ENCODE data around the gene FNDC11. TPM values are rescaled to one million over a fixed set of nuclear protein-coding genes. Genes with fewer than 3 reads are reported as not detected.

The FNDC11 gene
- total RNA-seq, 2 donors from 2014 or later, result 0.66 to 2.9 TPM

DNA sequence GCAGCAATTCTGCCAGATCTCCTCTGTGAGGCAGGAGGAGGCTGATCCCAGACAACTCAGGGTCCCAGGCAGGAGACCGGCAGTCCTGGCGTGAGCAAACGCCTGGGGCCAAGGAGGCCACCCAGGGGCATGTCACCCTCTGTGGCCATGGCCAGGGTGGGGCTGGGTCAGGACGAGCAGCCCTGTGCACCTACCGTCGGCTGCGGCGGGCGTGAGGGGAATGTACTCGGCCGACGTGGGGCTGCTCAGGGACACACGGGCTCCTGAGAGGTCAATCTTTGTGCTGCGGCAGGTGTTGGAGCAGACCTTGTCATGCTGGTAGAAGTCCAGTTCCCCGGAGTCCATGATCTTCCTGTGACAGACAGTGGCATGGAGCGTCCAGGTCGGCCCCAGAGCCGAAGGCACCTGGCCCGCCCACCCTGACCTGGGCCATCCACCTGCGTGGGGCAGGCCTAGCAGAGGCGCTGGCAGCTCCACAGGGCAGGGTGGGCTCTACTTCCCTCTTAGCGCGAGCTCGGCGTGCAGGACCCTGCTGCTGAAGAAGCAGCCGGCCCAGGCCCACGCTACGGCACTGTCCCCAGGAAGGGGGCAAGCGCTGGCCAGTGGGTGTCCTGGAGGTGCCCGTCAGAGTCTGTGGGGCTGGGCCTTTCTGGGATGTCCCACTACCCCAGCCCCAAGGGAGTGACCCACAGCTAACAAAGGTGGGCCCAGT, 41.6 kb downstream of the FNDC11 start:
- no peak for ATAC-seq
- intact Hi-C loops (cut with DNase I), result no loop called here
- Histone ChIP-seq H3K4me1 (no peaks in the 10 kb centered on the region), H3K36me3 (replicated peaks in 1 of 2; ENCODE audit: insufficient read depth in 1 of 2, low read depth in 2 of 2) (peaks cover 0 to 10% of the 10 kb centered on the region in 2 donors), H3K27me3 (no peaks in the 10 kb centered on the region), H3K27ac (no peak overlapping the region), H3K9me3 (no peaks in the 10 kb centered on the region), H3K4me3 (no peak overlapping the region)
- no peak for DNase-seq
- TF ChIP-seq CTCF (IDR thresholded peaks at IDR 0.05), result no peak
- TF ChIP-seq POLR2A (IDR thresholded peaks at IDR 0.05), result no peak
- WGBS, 2 donors, result 75 to 91% methylated on average over 3 to 30 of the region's 30 CpGs

GRCh38 chr20:63596423-63596822, 42.5 kb downstream of the FNDC11 start:
- Histone ChIP-seq H3K4me1 (no peaks in the 10 kb centered on the region), H3K9me3 (no peaks in the 10 kb centered on the region), H3K27me3 (no peaks in the 10 kb centered on the region), H3K27ac (no peak overlapping the region), H3K4me3 (no peak overlapping the region), H3K36me3 (replicated peaks in 1 of 2; ENCODE audit: insufficient read depth in 1 of 2, low read depth in 2 of 2) (peaks cover 0 to 17% of the 10 kb centered on the region in 2 donors)
- no peak for DNase-seq
- 85 to 88% methylated on average over 6 of the region's 6 CpGs for WGBS, 2 donors
- ATAC-seq, result no peak
- intact Hi-C loops (cut with DNase I), result no loop called here
- no peak for TF ChIP-seq POLR2A (IDR thresholded peaks at IDR 0.05)
- TF ChIP-seq CTCF (IDR thresholded peaks at IDR 0.05), result no peak

GRCh38 chr20:63597651-63598478, 43.9 kb downstream of the FNDC11 start:
- intact Hi-C loops (cut with DNase I), result no loop called here
- no peaks in the 10 kb centered on the region for H3K27me3 ChIP-seq
- no peak overlapping the region for H3K27ac ChIP-seq
- H3K4me3 ChIP-seq, result no peak overlapping the region
- DNase-seq (no peak), ATAC-seq (no peak)
- 77 to 87% methylated on average over 11 to 23 of the region's 23 CpGs for WGBS, 2 donors
- TF ChIP-seq CTCF (IDR thresholded peaks at IDR 0.05), result no peak
- TF ChIP-seq POLR2A (IDR thresholded peaks at IDR 0.05), result no peak
- H3K36me3 ChIP-seq (replicated peaks in 1 of 2; ENCODE audit: insufficient read depth in 1 of 2, low read depth in 2 of 2), result peaks cover 0 to 16% of the 10 kb centered on the region in 2 donors
- H3K4me1 ChIP-seq, result no peaks in the 10 kb centered on the region
- H3K9me3 ChIP-seq, result no peaks in the 10 kb centered on the region

DNA sequence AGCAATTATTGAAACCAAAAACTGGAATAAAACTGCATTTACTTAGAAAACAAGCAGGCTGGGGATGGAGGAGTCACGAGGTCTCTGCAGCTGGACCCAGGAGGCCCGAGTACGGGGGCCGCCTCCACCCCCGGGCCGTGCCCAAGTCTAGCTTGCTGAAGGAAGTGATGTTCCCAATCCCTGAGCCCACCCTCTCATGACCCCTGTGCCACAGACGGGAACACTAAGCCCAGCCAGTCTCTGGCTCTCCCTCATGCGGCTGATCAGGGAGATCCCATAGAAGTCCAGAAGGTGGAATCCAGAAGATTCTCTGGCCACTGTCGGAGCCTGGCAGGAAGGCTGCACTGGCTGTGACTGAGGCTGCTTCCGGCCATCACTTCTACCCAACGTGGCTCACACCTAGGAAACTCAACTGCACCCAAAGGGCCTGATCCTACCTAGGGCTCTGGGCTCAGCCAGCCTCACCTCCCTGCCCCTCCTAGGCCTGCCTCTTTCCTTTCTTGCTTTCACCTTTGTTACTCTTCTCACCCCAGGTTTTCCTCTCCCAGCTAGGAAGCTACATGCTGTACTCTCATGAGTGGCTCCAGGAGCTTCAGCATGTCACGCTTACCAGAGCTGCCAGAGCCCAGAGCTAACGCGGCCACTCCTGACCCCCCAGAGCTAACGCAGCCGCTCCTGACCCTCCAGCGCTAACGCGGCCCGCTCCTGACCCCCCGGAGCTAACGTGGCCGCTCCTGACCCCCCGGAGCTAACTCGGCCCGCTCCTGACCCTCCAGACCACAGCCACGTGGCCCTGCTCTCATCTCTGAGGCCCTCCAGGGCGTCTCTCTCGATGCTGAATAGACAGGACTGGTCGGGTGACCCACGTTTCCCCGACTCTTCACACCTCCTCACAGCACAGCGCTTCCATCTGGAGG, 44.8 kb downstream of the FNDC11 start:
- intact Hi-C loops (cut with DNase I), result no loop called here
- TF ChIP-seq POLR2A (IDR thresholded peaks at IDR 0.05) (no peak), CTCF (IDR thresholded peaks at IDR 0.05) (no peak)
- DNase-seq, result no peak
- no peaks in the 10 kb centered on the region for H3K4me1 ChIP-seq
- no peak for ATAC-seq
- 91% methylated on average over 30 to 33 of the region's 33 CpGs for WGBS, 2 donors
- H3K4me3 ChIP-seq, result no peak overlapping the region
- no peak overlapping the region for H3K27ac ChIP-seq
- no peaks in the 10 kb centered on the region for H3K27me3 ChIP-seq
- H3K36me3 ChIP-seq (replicated peaks in 1 of 2; ENCODE audit: insufficient read depth in 1 of 2, low read depth in 2 of 2), result peaks cover 0 to 17% of the 10 kb centered on the region in 2 donors
- H3K9me3 ChIP-seq, result no peaks in the 10 kb centered on the region
